ENCODE measurements around the gene GAST.

The GAST gene

GRCh38 chr17:41737680-41738023 is 25.5 kb downstream of the GAST start:
- intact Hi-C loops (cut with DNase I), result loop anchor here (1.0 to 10.0 kb wide), 3 partner anchors 64 to 220 kb away; no protein-coding TSS in a partner anchor

DNA sequence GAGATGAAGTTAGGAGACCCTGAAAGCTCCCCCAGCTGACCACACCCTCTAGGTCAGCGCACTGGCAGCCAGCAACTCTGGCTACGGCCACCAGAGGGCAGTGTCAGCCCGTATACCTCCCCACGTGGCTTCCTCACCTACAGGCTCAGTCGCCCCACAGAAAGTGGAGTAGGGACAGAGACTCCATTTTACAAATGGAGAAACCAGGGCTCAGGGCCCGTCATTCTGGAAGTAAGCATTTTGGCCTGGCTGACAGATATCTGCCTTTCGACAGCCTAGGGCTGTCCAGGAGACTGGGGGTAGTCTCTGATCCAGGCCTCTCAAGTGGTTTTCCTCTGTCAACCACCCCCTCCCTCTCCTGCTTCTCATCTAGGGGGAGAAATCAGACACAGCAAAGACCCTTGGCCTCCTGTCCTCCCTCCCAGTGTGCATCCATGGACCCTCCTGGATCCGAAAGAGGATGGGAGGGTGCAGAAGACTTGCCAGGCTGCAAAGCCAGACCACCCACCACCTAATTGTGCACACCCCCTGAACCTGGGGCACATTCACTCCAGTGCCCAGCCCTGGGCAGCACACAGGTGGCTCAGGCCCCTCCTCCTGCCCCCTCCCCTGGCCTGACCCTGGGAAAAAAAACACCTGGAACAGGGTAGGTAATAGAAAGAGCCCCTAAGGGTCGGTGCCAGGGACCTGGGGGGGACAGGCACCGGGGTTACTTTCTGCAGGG is 26.1 kb downstream of the GAST start:
- intact Hi-C loops (cut with DNase I), result loop anchor here (1.0 to 10.0 kb wide), 3 partner anchors 63 to 219 kb away; no protein-coding TSS in a partner anchor
- peak; percentile 58 to 97 (median 83) for DNase-seq

More at GRCh38 chr17:41737680-41738023, 25.5 kb downstream of the GAST start:
- no peak for DNase-seq

GRCh38 chr17:41738801-41739112 is 26.6 kb downstream of the GAST start:
- no peak for DNase-seq
- intact Hi-C loops (cut with DNase I), result loop anchor here (1.0 to 10.0 kb wide), 3 partner anchors 63 to 219 kb away; no protein-coding TSS in a partner anchor

GRCh38 chr17:41739661-41740352 is 27.7 kb downstream of the GAST start:
- intact Hi-C loops (cut with DNase I), result loop anchor here (5.0 to 10.0 kb wide), 2 partner anchors 145 to 217 kb away; no protein-coding TSS in a partner anchor
- no peak for DNase-seq

- DNase-seq, result no peak
Measured at GRCh38 chr17:41740506-41740905, 28.4 kb downstream of the GAST start.

GRCh38 chr17:41741709-41742108 is 29.6 kb downstream of the GAST start:
- intact Hi-C loops (cut with DNase I), result no loop called here
- no peak for DNase-seq

More at GRCh38 chr17:41740506-41740905, 28.4 kb downstream of the GAST start:
- intact Hi-C loops (cut with DNase I), result no loop called here

DNA sequence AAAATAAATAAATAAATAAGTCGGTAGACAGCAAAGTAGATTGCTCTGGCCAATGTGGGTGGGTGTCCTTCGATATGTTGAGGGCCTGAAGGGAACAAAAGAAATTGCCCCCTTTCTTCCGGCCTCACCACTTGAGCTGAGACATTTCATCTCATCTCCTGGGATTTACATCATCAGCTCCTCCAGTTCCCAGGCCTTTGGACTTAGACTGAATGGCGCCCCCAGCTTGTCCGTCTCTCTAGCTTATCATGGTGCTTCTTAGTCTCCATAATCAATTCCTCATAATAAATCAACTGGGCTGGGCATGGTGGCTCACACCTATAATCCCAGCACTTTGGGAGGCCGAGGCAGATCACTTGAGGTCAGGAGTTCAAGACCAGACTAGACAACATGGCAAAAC is 36.1 kb downstream of the GAST start:
- DNase-seq, result no peak
- intact Hi-C loops (cut with DNase I), result no loop called here

DNA sequence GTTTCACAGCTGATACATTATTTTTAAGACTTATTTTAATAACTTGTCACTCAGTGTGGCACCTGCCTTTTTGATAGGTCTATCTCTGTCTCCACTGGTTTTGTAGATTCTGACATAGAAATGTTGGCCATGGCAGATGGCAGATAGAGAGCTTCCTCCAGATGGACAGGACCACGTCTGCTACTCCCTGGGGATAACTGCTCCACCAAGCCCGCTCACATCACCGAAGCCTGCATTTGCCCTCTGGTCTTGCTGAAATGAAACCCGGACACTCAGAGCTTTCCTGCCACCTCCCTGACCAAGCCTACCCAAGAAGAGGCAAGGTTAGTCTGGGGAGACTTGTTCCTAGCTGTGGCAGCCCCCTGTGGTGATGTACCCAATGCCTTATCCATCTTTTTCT is 38.7 kb downstream of the GAST start:
- intact Hi-C loops (cut with DNase I), result no loop called here
- no peak for DNase-seq

GRCh38 chr17:41751288-41751687 is 39.2 kb downstream of the GAST start:
- no peak for DNase-seq
- intact Hi-C loops (cut with DNase I), result no loop called here

GRCh38 chr17:41754066-41754465 is 41.9 kb downstream of the GAST start:
- DNase-seq, result no peak
- intact Hi-C loops (cut with DNase I), result no loop called here

GRCh38 chr17:41758601-41759000 is 46.5 kb downstream of the GAST start:
- intact Hi-C loops (cut with DNase I), result no loop called here
- DNase-seq, result no peak

DNA sequence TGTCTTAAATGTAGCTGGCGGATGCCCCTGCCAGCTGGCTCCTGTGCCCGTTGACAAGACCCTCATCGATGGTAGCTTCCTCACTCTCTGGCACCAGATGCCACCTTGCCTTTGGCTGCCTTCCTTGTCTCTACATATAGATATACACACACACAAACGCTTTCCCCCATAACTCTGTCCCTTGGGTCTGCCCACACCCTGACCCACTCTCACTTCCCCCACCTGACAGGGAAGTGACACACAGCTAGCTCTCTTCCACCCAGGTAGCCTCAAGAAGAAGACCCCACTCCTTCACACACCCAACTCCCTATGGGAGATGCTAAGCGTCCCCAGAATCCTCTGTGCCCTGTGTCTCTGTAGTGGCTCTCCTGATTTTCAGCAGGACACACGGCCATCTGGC is 48.7 kb downstream of the GAST start:
- intact Hi-C loops (cut with DNase I), result no loop called here
- DNase-seq, result no peak

DNA sequence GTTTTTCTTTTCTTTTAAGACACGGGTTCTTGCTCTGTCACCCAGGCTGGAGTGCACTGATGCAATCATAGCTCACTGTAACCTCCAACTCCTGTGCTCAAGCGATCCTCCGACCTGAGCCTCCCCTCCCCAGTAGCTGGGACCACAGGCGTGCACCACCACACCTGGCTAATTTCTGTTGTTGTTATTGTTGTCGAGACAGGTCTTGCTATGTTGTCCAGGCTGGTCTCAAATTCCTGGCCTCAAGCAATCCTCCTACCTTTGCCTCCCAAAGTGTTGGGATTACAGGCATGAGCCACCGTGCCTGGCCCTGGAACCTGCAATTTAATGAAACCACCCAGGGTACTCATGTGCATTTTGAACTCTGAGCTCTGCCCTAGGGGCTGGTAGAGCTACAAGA is 50.3 kb downstream of the GAST start:
- intact Hi-C loops (cut with DNase I), result no loop called here
- DNase-seq, result no peak

GRCh38 chr17:41762841-41763240 is 50.7 kb downstream of the GAST start:
- DNase-seq, result no peak
- intact Hi-C loops (cut with DNase I), result no loop called here

GRCh38 chr17:41763327-41763726 is 51.2 kb downstream of the GAST start:
- intact Hi-C loops (cut with DNase I), result no loop called here
- DNase-seq, result no peak

Data from posterior cingulate gyrus (tissue), 11 donors.